CD4-positive, alpha-beta T cell treated with Interleukin-12 subunit alpha and Interleukin-12 subunit beta, for 1 hour (primary cell): ENCODE measurements around the gene ZNF747.
A peak's percentile ranks its signal among the peaks of the same experiment; 100 is the strongest.

Experiments used
- DNase-seq: peaks from one replicate; pipeline ENCODE4 v3.0.0-alpha.2; 2020

The ZNF747 gene

DNA sequence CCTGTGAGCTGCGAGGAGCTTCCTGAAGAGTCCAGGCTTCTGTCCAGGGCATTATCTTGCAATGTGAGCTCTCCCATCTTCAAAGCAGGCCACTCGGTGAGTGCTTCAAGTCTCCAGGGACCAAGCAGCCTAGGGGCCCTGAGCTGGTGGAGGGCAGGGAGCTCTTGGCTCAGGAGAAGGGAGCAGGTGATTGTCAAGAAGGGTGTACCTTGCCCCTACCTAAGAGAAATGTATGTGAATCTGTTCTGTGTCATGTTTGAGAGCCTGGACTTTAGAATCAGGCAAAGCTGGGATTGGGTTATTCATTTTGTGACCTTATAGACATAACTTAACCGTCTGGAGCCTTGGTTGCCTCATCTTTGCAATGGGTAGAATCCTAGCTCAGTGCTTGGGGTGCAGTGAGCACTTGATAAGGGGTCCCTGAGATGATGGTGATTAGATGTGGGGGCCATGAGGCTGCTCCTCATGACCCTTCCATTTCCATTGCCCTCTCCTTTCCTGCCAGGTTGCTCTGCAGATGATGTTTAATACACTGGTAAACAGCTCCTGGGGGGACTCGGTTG, 24.2 kb downstream of the ZNF747 start:
- no peak for DNase-seq

DNA sequence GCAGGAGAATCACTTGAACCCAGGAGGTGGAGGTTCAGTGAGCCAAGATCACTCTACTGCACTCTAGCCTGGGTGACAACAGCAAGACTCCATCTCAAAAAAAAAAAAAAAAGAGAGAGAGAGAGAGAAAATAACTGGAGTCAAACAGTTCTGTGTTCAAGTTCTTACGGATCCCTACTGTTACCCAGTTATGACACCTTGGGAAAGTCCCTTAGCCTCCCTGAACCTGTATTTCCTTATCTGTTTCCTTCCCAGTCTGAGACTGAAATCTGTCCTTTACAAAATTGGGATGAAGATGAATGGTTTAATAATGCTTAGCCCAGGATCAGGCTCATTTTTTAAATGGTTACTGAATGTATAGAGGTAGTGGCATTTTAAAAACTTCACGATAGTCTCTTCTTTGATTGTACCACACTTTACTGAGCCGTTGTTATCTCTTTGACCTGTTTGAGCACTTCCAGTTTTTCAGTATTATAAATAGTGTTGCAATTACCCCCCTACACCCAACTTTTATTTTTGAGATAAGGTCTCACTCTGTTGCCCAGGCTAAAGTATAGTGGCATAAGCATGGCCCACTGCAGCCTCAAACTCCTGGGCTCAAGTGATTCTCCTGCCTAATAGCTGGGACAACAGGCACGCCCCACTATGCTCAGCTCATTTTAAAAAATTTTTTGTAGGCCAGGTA, 25.4 kb downstream of the ZNF747 start:
- no peak for DNase-seq

DNA sequence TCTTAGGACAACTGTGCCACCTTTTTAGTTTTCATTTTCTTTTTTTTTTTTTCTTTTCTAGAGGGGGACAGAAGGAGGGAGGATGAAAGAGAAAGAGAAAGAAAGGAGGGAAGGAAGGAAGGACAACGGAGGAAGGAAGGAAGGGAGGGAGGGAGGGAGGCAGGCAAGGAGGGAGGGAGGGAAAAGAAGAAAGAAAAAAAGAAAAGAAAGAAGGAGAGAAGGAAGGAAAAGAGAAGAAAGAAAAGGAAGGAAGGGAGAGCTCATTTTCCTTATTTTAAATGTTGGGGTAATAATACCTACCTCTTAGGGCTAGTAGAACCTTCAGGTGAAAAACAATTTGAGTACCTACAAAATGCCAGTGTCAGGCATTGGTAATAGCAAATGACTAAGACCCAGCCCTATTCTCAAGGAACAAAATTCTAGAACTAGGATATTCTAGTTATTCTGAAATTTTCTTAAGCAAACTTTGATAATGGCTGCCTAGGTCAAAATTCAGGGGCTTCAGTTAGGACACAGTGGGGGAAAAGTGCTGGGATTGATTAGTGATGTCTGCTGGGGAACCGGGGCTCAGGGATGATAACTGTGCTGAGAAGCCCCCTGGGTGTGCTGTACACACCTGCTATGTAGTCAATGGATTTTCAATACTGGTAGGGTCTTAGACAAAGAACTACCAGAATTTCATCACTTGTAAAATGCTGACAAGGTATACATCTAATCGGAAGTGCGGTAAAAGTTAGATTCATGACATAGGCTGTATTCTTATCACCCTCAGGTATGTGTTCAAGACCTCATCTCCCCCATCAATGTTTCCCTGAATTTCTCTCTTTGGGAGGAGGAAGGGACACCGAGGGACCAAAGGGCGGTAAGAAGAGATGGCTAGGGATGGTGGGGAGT, 31.0 kb downstream of the ZNF747 start:
- DNase-seq, result no peak

DNA sequence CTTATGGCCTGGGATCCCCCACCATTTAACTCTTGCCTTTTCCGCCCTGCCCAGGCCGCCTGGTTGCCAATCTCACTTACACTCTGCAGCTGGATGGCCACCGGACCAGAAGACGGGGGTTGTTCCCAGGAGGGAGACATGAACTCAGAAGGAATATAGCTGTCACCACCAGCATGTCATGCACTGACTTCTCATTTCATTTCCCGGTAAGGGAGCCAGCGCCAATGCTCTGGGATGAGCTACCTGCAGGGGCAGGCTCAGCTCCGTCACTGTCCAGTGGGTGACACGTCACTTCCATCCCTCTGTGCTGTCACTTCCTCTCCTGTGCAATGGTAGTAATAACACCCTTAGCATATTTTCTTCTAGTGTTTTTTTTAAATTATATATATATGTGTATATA, 35.4 kb downstream of the ZNF747 start:
- DNase-seq, result no peak

DNA sequence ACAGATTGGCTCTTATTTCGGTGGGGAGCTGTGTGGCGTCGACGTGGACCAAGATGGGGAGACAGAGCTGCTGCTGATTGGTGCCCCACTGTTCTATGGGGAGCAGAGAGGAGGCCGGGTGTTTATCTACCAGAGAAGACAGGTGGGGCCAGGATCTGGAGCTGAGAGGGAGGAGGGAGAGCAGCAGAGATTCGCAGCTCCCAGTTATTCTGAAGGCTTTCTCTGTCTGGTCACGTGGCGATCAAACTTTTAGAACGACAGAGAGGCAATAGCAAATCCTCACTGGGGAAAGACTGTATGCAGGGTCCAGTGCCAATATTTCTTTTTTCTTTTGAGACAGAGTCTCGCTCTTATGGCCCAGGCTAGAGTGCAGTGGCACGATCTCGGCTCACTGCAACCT, 39.9 kb downstream of the ZNF747 start:
- DNase-seq, result no peak

DNA sequence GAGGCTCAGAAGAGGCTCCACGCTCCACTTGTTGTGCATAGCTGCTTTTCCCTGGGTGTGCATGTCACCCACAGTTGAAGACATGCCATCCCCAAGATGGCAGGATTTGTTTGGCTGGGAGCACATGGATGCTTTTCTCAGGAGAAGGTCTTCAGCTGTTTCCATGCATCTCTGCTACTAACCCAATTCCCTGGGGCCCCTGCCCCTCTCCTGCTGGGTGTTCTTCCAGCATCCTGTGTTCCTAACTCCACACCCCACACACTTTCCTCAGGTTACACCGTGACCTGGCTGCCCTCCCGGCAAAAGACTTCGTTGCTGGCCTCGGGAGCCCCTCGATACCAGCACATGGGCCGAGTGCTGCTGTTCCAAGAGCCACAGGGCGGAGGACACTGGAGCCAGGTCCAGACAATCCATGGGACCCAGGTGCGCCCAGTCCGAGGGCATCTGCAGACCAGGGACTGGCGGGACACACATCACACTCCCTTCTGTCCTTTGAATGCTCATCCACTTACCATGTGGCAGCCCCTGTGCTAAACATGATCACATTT, 40.6 kb downstream of the ZNF747 start:
- no peak for DNase-seq

DNA sequence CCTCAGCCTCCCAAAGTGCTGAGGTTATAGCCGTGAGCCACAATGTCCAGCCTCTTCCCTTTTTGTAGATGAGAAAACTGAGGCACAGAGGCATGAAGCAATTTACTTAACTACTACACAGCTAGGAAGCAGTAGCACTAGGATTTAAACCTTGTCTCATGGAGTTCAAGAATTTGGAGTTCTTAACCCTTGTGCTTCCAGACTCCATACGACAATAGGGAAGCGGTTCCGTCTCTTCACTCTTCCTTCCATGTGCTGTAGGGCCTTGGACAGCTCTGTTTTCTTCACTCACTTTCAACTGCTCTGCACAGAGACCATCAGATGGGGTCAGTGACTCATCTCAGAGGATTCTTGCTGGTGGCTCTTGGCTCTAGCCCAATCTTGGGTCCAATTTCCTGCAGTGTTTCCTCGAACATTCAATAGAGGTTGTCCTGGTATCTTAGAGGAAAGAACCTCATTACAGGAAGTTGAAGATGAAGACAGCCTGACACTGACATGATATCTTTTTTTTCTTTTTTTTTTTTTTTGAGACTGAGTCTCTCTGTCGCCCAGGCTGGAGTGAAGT, 42.8 kb downstream of the ZNF747 start:
- DNase-seq, result peak; percentile 27

DNA sequence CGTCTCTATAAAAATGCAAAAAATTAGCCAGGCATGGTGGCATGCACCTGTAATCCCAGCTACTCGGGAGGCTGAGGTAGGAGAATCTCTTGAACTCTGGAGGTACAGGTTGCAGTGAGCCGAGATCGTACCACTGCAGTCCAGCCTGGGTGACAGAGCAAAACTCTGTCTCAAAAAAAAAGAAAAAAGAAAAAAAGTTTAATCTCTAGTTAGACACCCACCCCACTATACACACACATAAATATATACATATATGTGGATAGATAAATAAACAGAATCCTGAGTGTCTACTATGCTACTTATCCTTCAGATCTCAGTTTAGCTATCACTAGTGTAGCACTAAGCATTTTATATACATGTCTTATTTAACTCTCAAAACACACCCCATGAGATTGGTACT, 43.4 kb downstream of the ZNF747 start:
- DNase-seq, result no peak

DNA sequence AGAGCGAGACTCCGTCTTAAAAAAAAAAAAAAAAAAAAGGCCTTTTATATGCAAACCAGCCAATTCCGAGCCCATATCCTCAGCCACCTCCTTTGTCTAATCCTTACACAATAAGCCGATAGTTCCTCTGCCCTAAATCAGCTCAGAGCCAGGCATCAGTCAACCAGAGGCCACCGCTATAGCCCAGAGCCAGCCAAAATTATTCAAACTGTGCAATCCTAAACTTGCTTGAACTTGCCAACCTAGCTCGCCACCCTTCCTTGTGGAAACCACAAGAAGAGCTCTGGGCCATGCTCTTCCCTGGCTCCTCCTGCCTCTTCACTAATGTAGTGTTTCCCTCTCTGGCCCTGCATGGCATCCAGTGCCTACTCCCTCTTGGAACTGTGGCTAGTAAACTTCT, 44.4 kb downstream of the ZNF747 start:
- no peak for DNase-seq

DNA sequence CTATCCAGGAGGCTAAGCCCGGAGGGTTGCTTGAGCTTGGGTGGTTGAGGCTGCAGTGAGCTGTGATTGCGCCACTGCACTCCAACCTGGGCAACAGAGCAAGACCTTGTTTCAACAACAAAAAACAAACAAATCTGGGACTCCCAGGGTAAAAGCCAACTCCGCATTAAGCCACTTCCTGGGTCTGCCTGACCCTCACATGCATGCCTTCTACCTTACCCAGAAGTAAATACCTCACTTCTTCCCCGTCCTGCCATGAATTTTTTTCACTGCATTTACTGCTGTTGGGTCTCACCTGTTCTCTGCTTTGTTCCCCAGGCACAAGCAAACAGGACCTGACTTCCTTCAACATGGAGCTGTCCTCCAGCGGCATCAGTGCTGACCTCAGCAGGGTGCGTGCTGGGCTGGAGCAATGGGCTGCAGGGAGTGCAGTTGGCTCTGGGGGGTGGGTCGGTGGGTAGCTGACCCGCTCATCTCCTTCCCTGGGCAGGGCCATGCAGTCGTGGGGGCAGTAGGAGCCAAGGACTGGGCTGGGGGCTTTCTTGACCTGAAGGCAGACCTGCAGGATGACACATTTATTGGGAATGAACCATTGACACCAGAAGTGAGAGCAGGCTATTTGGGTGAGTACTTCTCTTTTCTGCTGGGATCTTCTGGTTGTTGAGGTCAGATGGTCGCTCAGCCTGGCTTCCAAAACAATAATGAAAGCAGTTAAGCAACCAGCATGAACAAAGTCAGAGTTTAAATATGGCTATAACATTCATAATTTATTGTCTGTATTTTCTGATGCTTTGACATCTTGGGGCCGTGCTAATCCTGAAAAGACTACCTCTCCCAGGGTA, 45.7 kb downstream of the ZNF747 start:
- DNase-seq, result no peak

DNA sequence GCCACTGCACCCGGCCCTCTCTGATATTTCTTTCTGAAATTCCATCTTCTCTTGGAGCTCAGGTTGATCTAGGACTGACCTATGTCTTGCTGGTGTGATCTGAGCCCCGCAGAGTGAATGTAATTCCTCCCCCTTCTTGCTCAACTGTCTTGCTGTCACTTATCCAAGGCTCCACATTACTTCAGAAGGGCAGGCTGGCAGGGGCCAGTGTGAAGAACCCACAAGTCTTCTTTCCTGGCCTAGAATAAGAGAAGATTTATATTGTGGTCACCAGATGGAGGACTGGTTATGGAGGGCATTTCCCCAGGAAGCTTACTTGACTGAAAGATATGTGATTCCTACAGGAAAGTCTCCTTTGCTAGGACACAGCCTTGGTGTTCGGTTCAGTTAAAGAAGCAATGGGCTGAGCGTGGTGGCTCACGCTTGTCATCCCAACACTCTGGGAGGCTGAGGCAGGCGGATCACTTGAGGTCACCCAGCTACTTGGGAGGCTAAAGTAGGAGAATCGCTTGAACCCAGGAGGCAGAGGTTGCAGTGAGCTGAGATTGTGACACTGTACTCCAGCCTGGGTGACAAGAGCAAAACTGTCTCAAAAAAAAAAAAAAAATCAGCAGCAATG, 48.7 kb downstream of the ZNF747 start:
- DNase-seq, result no peak

DNA sequence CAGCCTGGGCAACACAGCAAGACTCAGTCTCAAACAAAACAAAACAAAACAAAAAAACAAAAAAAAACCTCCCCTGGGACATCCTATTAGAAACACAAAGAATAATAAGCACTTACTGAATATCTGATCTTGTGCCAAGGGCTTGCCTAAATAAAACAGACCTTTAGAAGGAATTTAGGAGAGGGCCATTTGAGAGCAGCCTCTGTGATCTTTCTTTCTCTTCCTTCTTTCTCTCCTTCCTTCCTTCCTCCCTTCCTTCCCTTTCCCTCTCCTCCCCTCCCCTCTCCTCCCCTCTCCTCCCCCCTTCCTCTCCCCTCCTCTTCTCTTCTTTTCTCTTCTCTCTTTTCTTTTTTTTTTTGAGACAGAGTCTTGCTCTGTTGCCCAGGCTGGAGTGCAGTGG, 49.8 kb downstream of the ZNF747 start:
- DNase-seq, result no peak

DNA sequence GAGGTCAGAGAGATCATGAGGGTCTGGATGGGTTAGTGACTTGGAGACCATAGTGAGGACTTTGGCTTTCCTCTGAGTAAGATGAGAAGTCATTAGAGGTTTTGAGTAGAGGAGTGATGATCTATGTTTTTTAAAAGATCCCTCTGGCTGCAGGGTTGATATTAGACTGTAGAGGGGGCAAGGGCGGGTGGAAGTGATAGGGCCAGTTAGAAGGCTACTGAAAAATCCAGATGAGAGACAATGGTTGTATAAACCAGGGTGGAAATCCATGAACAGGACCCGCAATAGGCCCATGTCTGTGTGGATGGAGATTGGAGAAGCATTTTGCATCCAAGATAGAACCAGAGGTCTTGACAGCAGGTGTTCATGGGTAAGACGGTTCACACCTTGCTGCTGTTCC, 52.3 kb downstream of the ZNF747 start:
- DNase-seq, result no peak

DNA sequence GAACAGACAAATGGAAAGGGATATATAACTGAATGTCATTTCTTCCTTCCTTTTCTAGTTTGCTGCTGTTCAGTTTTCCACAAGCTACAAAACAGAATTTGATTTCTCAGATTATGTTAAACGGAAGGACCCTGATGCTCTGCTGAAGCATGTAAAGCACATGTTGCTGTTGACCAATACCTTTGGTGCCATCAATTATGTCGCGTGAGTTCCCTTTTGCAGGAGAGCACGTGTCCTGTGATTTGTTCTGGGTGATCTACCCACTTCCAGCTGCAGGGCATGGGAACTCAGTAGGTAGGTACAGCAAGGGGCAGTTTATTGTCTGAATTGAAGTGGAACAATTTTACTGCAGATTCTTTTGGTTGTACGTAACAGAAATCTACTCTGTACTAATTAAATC, 53.3 kb downstream of the ZNF747 start:
- no peak for DNase-seq
